Erythroblast (primary cell): Measurements from ENCODE around the gene STEAP3.

Experiments used
- DNase-seq, 2 experiments: peaks; one replicate each; lab custom pipeline; 2025; lab: John Stamatoyannopoulos, UW
- GATA1 ChIP-seq: IDR thresholded peaks from 2 replicates; pipeline ENCODE4 v1.6.1; 2011; ENCODE audit warnings: low read depth, mild to moderate bottlenecking, control low read depth, low read length, moderate library complexity
- POLR2A ChIP-seq: IDR thresholded peaks from 2 replicates; pipeline ENCODE4 v1.6.1; 2011; ENCODE audit warnings: mild to moderate bottlenecking, low read length

Gene STEAP3

GRCh38 chr2:119286661-119287060, 63.0 kb downstream of the STEAP3 start:
- no peak for TF ChIP-seq POLR2A
- TF ChIP-seq GATA1: no peak

DNA sequence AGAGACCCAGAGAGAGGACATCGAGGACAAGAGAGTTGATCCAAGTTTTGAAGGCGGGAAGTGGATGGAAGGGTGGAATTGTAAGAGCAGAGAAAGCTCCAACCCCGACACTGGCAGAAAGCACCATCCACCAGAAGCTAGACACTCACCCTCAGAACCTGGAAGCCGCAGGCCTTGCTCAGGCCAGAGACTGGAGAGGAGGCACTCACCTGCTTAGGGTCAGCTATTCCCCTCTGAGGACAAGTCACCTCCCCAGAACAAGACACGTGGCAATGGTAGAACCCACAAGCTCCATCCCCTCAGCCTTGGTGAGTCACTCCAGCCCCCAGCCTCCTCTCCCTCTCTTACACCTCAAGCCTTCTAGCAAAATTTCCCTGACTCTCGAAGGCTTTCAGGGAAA, 64.9 kb downstream of the STEAP3 start:
- DNase-seq: no peak
- TF ChIP-seq POLR2A: no peak
- TF ChIP-seq GATA1: no peak

More at GRCh38 chr2:119286661-119287060, 63.0 kb downstream of the STEAP3 start:
- DNase-seq: no peak

GRCh38 chr2:119289093-119289492, 65.5 kb downstream of the STEAP3 start:
- no peak for DNase-seq

GRCh38 chr2:119289642-119290041, 66.0 kb downstream of the STEAP3 start:
- DNase-seq: no peak
- TF ChIP-seq POLR2A (no peak), GATA1 (no peak)

More at GRCh38 chr2:119289093-119289492, 65.5 kb downstream of the STEAP3 start:
- no peak for TF ChIP-seq GATA1
- no peak for TF ChIP-seq POLR2A

GRCh38 chr2:119290859-119291587, 67.4 kb downstream of the STEAP3 start:
- peak; percentile 75 to 86 for DNase-seq
- TF ChIP-seq POLR2A (no peak), GATA1 (no peak)

GRCh38 chr2:119291588-119292167, 68.0 kb downstream of the STEAP3 start:
- no peak for DNase-seq
- TF ChIP-seq GATA1 (no peak), POLR2A (no peak)

GRCh38 chr2:119292226-119292625, 68.6 kb downstream of the STEAP3 start:
- TF ChIP-seq GATA1 (no peak), POLR2A (no peak)
- no peak for DNase-seq

- no peak for DNase-seq
Measured at GRCh38 chr2:119293254-119293653, 69.6 kb downstream of the STEAP3 start.

DNA sequence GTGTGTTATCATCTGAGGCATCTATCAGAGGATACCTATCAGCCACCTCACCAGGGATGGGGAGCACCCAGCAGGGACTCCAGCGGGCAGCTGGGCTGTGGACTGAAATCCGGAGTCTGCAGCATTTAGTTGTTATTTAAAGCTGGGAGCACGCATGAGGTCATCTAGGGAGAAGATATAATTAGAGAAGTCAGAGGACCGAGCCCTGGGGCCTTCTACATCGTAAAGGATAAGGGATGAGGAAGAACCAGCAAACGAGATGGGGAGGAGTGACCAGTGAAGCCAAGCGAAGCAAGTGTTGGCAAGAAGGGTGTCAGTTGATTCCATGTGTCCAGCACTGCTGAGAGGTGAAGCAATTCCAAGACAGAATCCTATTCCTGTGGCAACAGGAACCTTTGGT, 70.3 kb downstream of the STEAP3 start:
- DNase-seq: no peak

More at GRCh38 chr2:119293254-119293653, 69.6 kb downstream of the STEAP3 start:
- TF ChIP-seq GATA1 (no peak), POLR2A (no peak)

GRCh38 chr2:119294671-119295070, 71.0 kb downstream of the STEAP3 start:
- no peak for DNase-seq
- TF ChIP-seq POLR2A: no peak
- TF ChIP-seq GATA1: no peak

More for the DNA sequence above, 70.3 kb downstream of the STEAP3 start:
- TF ChIP-seq GATA1 (no peak), POLR2A (no peak)

- DNase-seq: no peak
- TF ChIP-seq POLR2A (no peak), GATA1 (no peak)
Measured at GRCh38 chr2:119295688-119296375, 72.2 kb downstream of the STEAP3 start.

- no peak for DNase-seq
Measured at GRCh38 chr2:119301413-119301812, 77.8 kb downstream of the STEAP3 start.

DNA sequence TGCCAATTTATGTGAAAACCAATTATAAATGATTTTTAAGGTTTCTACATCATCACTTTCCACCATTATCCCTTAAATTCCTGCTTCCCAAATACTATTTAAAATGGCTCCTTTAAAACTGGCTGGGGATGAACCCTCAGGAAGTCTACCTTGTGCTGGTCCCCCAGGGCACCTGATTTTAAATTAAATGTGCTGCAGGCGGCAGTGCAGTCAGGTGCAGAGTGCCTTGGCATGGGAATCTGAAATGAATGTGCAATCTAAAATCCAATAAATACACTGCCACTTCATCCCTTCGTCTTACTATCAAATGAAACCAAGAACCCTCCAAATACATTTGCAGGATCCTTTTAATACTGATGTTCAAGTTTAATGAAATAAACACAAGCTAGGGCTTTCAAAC, 81.2 kb downstream of the STEAP3 start:
- no peak for DNase-seq
- TF ChIP-seq POLR2A (no peak), GATA1 (no peak)

More at GRCh38 chr2:119301413-119301812, 77.8 kb downstream of the STEAP3 start:
- TF ChIP-seq POLR2A (no peak), GATA1 (no peak)

DNA sequence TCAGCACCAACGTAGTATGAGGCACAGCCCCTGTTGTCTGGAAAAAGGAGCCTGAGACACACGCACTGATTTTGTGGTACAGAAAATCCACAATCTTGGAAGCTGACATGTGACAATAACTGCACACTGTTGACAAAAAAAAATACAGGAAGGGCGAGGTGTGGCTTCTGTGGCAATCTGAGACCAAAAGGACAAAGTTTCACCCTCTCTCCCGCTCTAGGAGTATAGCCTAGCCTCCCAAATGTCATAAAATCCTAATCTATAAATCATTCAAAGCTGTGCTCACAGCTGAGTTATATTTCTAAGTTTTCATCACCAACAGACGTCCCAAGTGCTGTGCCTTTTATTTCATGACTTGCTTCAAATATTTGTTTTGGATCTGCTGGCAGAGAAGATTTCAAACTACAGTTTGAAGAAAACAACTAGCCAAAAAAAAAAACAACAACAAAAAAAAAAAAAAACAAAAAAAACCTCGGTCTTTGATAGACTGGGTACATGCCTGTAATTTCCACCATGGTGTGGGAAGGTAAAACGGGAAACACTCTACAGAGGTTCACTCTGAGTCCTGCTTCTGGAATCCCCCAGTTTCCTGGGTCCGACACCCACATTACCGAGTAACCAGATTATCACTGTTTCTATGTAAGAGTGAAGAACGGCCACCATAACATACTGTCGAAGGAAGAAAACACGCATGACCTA, 82.0 kb downstream of the STEAP3 start:
- no peak for TF ChIP-seq GATA1
- TF ChIP-seq POLR2A: no peak
- no peak for DNase-seq
